Measurements from ENCODE around the gene ARHGEF28. TPM values are rescaled to one million over a fixed set of nuclear protein-coding genes. Genes with fewer than 3 reads are reported as not detected.

Gene ARHGEF28
- total and polyA plus RNA-seq, 12 donors: 0.62 to 3.4 (median 1.5) TPM

DNA sequence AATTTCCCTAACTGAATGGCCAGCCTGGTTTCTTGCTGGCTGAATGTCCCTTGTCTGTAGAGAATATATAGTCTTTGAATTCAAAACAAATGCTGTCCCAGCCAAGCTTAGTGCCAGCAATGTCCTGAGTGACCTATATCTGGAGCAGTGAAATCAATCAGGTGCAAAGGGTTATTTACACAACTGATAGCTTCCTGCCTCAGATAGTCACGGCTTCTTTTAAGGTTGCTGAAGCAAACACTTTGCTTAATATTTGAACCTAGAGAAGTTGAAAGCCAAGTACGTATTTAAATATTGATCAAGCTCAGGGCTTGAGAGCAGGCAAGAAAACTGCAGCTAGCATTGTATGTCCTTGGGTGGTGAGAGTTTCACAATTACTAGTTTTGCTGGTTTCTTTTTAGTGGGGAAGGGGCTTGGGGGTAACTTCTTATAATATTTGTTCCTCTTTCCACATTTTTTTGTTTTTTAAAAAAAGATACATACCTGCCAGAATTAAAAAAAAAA lies 2.0 kb upstream of the ARHGEF28 start:
- Histone ChIP-seq H3K9me3 (no peaks in the 10 kb centered on the region), H3K4me1 (peaks cover 0 to 23% (median 14%) of the 10 kb centered on the region in 9 donors), H3K36me3 (no peaks in the 10 kb centered on the region), H3K27ac (no peak overlapping the region), H3K27me3 (peaks cover 0 to 31% (median 5%) of the 10 kb centered on the region in 7 donors), H3K4me3 (no peak overlapping the region)
- no peak for DNase-seq
- TF ChIP-seq, protein P1, sequence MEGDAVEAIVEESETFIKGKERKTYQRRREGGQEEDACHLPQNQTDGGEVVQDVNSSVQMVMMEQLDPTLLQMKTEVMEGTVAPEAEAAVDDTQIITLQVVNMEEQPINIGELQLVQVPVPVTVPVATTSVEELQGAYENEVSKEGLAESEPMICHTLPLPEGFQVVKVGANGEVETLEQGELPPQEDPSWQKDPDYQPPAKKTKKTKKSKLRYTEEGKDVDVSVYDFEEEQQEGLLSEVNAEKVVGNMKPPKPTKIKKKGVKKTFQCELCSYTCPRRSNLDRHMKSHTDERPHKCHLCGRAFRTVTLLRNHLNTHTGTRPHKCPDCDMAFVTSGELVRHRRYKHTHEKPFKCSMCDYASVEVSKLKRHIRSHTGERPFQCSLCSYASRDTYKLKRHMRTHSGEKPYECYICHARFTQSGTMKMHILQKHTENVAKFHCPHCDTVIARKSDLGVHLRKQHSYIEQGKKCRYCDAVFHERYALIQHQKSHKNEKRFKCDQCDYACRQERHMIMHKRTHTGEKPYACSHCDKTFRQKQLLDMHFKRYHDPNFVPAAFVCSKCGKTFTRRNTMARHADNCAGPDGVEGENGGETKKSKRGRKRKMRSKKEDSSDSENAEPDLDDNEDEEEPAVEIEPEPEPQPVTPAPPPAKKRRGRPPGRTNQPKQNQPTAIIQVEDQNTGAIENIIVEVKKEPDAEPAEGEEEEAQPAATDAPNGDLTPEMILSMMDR (IDR thresholded peaks at IDR 0.05): no peak
- WGBS, 2 donors: 82 to 86% methylated on average over 2 of the region's 2 CpGs
- ATAC-seq: no peak
- intact Hi-C loops (cut with DNase I): no loop called here

DNA sequence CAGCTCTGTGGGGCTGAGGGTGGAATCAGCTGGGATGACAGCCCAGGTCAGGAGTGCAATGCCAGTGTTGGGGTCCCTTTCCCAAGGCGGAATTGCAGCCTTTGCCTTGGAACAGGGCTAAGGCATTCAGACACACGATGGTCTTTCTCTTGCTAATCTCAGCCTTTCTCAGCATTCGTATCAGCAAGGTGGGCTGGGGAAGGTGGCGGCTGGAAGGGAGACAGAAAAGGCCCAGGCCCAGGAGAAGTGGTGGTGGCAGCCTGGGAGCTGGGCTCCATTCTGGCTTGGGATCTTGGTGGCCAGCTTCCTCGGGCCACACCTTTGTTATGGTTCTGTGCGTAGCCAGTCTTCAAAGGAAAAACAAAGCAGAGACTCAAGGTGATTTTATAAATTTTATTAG lies 1.1 kb upstream of the ARHGEF28 start:
- Histone ChIP-seq H3K36me3 (no peaks in the 10 kb centered on the region), H3K4me1 (peaks cover 0 to 23% (median 14%) of the 10 kb centered on the region in 9 donors), H3K4me3 (peak overlapping the region in 1 of 10 donors; percentile 69), H3K27me3 (peaks cover 0 to 40% (median 8%) of the 10 kb centered on the region in 7 donors), H3K9me3 (no peaks in the 10 kb centered on the region), H3K27ac (peak overlapping the region in 3 of 10 donors; percentile 36 to 73 (median 60))
- TF ChIP-seq, protein P1 (IDR thresholded peaks at IDR 0.05): no peak
- intact Hi-C loops (cut with DNase I): no loop called here
- ATAC-seq (no peak), DNase-seq (no peak)
- WGBS, 2 donors: 86 to 91% methylated on average over 6 of the region's 6 CpGs

DNA sequence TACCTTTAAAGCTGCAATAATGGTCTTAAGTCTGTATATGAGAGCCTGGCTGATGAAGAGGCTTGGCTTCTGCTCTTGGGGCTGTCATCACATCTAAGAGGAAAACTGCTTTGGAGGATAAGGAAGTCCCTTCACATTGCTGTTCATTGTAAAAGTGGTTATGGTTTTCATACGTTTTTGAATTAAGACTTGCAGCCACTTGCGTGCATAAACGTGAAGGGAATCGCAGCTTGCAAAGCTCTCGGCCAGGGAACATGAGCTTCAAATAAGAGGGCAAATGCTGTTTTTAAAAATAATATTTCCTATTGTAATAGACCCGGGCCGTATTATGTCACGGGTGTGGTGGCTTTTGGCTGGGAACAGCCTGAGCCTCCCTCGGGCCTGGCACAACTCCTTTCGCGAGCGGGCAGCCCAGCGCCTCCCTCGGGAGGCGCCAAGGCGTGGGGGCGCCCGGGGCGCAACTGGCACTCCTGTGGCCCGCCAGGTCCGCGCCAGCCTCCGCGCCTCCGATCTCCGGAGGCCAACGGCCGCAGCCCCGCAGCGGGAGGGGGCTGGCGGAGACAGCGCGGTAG lies 538 bp upstream of the ARHGEF28 start:
- DNase-seq: no peak

DNA sequence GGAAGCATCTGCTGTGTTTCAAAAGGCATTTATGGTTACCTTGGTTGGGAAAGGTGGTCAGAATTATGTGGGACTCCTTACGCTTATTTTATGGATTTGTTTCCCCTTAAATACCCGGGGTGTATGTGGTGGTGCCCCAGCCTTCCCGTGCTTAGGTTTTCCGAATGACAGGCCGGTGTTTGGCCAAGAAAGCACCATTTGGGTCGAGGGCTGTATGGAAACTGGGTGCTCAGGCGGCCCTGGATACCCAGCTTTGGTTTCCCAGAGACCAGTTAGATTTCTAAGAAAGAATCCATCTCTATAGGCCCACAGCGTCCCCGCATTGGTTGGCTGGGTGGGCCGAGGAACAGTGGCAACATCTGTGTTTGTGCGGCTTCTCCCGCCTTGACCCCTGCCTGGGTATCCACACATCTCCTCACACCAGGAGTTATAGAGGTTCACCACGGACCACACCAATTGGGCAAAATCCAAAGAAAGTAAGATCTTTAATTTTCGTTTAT lies 868 bp downstream of the ARHGEF28 start:
- H3K4me3 ChIP-seq: peak overlapping the region in 9 of 10 donors; percentile 48 to 75 (median 69)
- H3K27me3 ChIP-seq: peaks cover 0 to 40% (median 8%) of the 10 kb centered on the region in 7 donors
- H3K36me3 ChIP-seq: no peaks in the 10 kb centered on the region
- H3K4me1 ChIP-seq: peaks cover 0 to 23% (median 14%) of the 10 kb centered on the region in 9 donors
- WGBS, 2 donors: 75 to 76% methylated on average over 14 of the region's 14 CpGs
- no peaks in the 10 kb centered on the region for H3K9me3 ChIP-seq
- DNase-seq: no peak
- ATAC-seq: no peak
- H3K27ac ChIP-seq: peak overlapping the region in 2 of 10 donors; percentile 73 to 77
- TF ChIP-seq, protein P1 (IDR thresholded peaks at IDR 0.05): no peak
- intact Hi-C loops (cut with DNase I): no loop called here

More for the DNA sequence above, 538 bp upstream of the ARHGEF28 start:
- TF ChIP-seq, protein P1 (IDR thresholded peaks at IDR 0.05): no peak
- Histone ChIP-seq H3K27me3 (peaks cover 0 to 40% (median 8%) of the 10 kb centered on the region in 7 donors), H3K36me3 (no peaks in the 10 kb centered on the region), H3K27ac (peak overlapping the region in 6 of 10 donors; percentile 38 to 77 (median 59)), H3K4me3 (peak overlapping the region in 9 of 10 donors; percentile 48 to 75 (median 69)), H3K4me1 (peaks cover 0 to 23% (median 14%) of the 10 kb centered on the region in 9 donors), H3K9me3 (no peaks in the 10 kb centered on the region)
- ATAC-seq: peak; percentile 7 to 75 (median 40)
- intact Hi-C loops (cut with DNase I): no loop called here
- 3% methylated on average over 33 of the region's 33 CpGs for WGBS, 2 donors
